ENCODE measurements around the gene FCHSD1. TPM values are rescaled to one million over a fixed set of nuclear protein-coding genes. Genes with fewer than 3 reads are reported as not detected.

Gene FCHSD1
- total RNA-seq (115 TPM), polyA plus RNA-seq (10 to 100 TPM in 1 of 4 donors, 1 to 10 TPM in 3; 7.7 to 16.0 (median 8.2) TPM)

DNA sequence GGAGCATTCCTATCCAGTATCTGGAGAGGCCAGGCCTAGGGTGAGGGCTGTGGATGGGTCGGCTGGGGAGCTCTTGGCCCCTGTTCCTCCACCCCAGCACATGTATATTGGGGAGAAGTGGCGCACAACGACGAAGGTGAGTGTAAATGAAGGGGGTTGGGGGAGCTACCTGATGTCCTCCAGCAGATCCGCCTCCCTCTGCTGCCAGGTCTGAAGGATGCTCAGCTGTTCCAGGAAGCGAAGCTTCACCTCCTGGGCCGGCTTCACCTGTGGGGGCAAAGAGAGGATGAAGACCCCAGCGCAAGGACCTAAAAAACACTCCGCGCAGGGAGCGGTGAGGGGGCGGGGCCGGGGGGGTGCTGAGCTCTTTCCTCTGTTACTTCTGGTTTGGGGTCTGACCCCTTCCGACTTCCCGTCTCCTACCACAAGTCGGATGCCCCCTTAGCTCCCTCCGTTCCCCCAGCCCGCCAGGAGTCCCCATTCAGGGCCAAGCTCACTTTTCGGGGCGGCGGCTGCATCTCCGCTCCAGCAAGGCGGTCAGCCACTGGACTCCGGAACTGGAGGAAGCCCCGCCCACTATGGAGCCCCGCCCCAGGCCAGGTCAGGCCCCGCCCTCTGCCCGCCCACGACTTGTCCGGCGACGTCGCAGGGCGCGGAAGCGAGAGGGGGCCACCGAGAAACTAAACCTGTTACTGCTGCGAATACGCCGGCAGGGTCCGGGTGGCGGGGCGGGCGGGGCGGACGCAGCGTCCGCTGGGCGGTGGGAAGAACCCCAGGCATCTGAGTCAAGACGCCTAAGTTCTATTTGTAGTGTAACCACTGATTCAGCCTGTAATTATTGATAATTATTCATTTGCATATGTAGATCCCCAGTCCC, at the start of gene FCHSD1:
FCHSD1 (minus strand) TSS at position 568 of the 877 bp plus-strand sequence; CDS start at position 518, 50 bp downstream.
- Mint-ChIP-seq H3K27ac (peak within 1 kb of the TSS; percentile 81 to 94 (median 82)), H3K9me3 (no peaks in the 10 kb centered on the region), H3K36me3 (peaks cover 12% of the 10 kb centered on the region), H3K4me1 (peaks cover 19 to 62% (median 36%) of the 10 kb centered on the region in 4 donors), H3K27me3 (no peaks in the 10 kb centered on the region), H3K4me3 (peak within 1 kb of the TSS; percentile 83 to 97 (median 94))
- ATAC-seq (ENCODE audit: low read depth in 2 of 2) (peak; percentile 91), DNase-seq (peak; percentile 80 to 85 (median 81))
- Histone ChIP-seq H3K4me1 (ENCODE audit: control insufficient read depth, insufficient read depth, low read length, poor library complexity, severe bottlenecking) (peaks cover 31% of the 10 kb centered on the region), H3K36me3 (ENCODE audit: control insufficient read depth, insufficient read depth, low read length) (peaks cover 22% of the 10 kb centered on the region), H3K4me3 (ENCODE audit: low read depth, low read length) (peak within 1 kb of the TSS; percentile 81), H3K27ac (ENCODE audit: insufficient read depth, low read length, poor library complexity, severe bottlenecking) (peak within 1 kb of the TSS; percentile 79), H3K27me3 (ENCODE audit: control insufficient read depth, insufficient read depth, low read length) (no peaks in the 10 kb centered on the region), H3K9me3 (ENCODE audit: control insufficient read depth in 2 of 2, low read length in 2 of 2) (no peaks in the 10 kb centered on the region)

DNA sequence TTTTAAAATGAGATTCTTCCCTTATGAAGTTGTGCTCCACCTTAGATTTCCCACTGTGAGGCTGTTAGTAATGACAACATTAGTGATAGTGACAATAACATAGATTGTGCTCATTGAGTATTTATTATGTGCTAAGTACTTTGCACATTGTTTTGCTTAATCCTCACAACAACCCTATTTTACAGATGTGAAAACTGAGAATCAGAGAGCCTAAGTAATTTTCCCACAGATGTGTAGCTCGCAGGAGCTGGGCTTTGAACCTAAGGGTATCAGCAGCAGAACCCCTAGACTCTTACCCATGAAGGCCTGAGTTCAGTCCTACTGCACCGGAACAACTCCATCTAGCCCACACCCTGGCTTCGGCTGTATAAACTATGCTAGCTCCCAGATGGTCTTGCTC, 46.4 kb upstream of the FCHSD1 start:
- Histone ChIP-seq H3K27ac (ENCODE audit: insufficient read depth, low read length, poor library complexity, severe bottlenecking) (no peak overlapping the region), H3K27me3 (ENCODE audit: control insufficient read depth, insufficient read depth, low read length) (peaks cover 10% of the 10 kb centered on the region), H3K9me3 (ENCODE audit: control insufficient read depth in 2 of 2, low read length in 2 of 2) (no peaks in the 10 kb centered on the region), H3K36me3 (ENCODE audit: control insufficient read depth, insufficient read depth, low read length) (no peaks in the 10 kb centered on the region), H3K4me3 (ENCODE audit: low read depth, low read length) (no peak overlapping the region), H3K4me1 (ENCODE audit: control insufficient read depth, insufficient read depth, low read length, poor library complexity, severe bottlenecking) (peaks cover 24% of the 10 kb centered on the region)
- Mint-ChIP-seq H3K27me3 (peaks cover 16% of the 10 kb centered on the region), H3K4me3 (no peak overlapping the region), H3K36me3 (no peaks in the 10 kb centered on the region), H3K4me1 (peaks cover 0 to 33% (median 28%) of the 10 kb centered on the region in 4 donors), H3K9me3 (no peaks in the 10 kb centered on the region), H3K27ac (no peak overlapping the region)
- ATAC-seq (ENCODE audit: low read depth in 2 of 2): no peak
- DNase-seq: no peak

DNA sequence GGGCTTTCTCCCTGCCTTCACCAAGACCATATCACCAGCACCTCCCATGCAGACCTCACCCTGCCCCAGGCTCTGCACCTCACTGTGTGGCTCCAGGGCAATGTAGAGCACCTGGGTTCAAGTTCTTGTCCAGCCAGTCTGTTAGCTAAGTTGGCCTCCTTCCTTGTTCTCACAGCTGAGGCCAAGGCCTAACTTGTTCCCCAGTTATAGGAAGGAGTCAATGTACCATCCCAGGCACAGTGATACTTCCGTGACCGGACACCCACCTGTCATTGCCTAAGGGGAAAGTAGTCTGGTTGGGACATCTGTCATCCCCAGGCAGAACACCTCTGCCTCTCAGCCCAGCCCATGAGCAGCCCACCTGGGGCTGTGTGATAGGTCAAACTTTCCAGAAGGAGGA, 45.2 kb upstream of the FCHSD1 start:
- Histone ChIP-seq H3K27ac (ENCODE audit: insufficient read depth, low read length, poor library complexity, severe bottlenecking) (no peak overlapping the region), H3K4me1 (ENCODE audit: control insufficient read depth, insufficient read depth, low read length, poor library complexity, severe bottlenecking) (peaks cover 21% of the 10 kb centered on the region), H3K9me3 (ENCODE audit: control insufficient read depth in 2 of 2, low read length in 2 of 2) (no peaks in the 10 kb centered on the region), H3K4me3 (ENCODE audit: low read depth, low read length) (no peak overlapping the region), H3K27me3 (ENCODE audit: control insufficient read depth, insufficient read depth, low read length) (peaks cover 10% of the 10 kb centered on the region), H3K36me3 (ENCODE audit: control insufficient read depth, insufficient read depth, low read length) (no peaks in the 10 kb centered on the region)
- H3K27ac Mint-ChIP-seq: peak overlapping the region in 1 of 3 donors; percentile 7
- DNase-seq (no peak), ATAC-seq (ENCODE audit: low read depth in 2 of 2) (no peak)
- H3K9me3 Mint-ChIP-seq: no peaks in the 10 kb centered on the region
- peak overlapping the region in 1 of 4 donors; percentile 49 for H3K4me3 Mint-ChIP-seq
- peaks cover 0 to 32% (median 28%) of the 10 kb centered on the region in 4 donors for H3K4me1 Mint-ChIP-seq
- peaks cover 11% of the 10 kb centered on the region for H3K27me3 Mint-ChIP-seq
- no peaks in the 10 kb centered on the region for H3K36me3 Mint-ChIP-seq

DNA sequence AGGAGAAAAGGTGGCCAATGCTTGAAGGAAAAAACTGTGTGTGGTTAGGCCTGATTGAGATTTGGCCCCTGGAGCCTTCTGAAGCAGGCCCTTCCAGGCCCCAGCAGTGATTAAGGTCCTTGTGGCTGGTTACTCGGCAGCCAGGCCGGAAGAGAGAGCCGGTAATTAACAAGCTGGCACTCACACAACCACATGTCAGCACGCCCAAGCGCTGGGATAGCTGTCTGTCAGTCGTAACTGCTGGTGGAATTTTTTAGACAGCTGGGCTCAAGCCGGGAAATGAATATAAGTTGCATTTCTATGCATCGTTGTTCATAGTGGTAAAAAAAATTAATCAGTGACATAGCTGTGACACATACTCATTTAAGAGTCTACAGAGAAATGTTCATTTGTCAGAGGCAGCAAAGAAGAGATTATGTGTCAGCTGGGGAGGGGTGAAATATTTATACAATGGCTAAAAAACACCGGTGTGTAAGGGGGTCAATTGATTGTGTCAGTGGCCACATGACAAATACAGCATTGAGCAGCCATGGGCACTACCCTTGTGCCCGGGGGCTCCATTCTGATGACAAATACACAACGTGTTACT, 44.5 kb upstream of the FCHSD1 start:
- Histone ChIP-seq H3K4me3 (ENCODE audit: low read depth, low read length) (no peak overlapping the region), H3K27ac (ENCODE audit: insufficient read depth, low read length, poor library complexity, severe bottlenecking) (no peak overlapping the region), H3K9me3 (ENCODE audit: control insufficient read depth in 2 of 2, low read length in 2 of 2) (no peaks in the 10 kb centered on the region), H3K4me1 (ENCODE audit: control insufficient read depth, insufficient read depth, low read length, poor library complexity, severe bottlenecking) (peaks cover 19% of the 10 kb centered on the region), H3K36me3 (ENCODE audit: control insufficient read depth, insufficient read depth, low read length) (no peaks in the 10 kb centered on the region), H3K27me3 (ENCODE audit: control insufficient read depth, insufficient read depth, low read length) (peaks cover 5% of the 10 kb centered on the region)
- no peaks in the 10 kb centered on the region for H3K36me3 Mint-ChIP-seq
- H3K4me3 Mint-ChIP-seq: no peak overlapping the region
- no peak overlapping the region for H3K27ac Mint-ChIP-seq
- peaks cover 0 to 28% (median 23%) of the 10 kb centered on the region in 4 donors for H3K4me1 Mint-ChIP-seq
- H3K27me3 Mint-ChIP-seq: peaks cover 5% of the 10 kb centered on the region
- no peaks in the 10 kb centered on the region for H3K9me3 Mint-ChIP-seq
- ATAC-seq (ENCODE audit: low read depth in 2 of 2) (no peak), DNase-seq (no peak)

DNA sequence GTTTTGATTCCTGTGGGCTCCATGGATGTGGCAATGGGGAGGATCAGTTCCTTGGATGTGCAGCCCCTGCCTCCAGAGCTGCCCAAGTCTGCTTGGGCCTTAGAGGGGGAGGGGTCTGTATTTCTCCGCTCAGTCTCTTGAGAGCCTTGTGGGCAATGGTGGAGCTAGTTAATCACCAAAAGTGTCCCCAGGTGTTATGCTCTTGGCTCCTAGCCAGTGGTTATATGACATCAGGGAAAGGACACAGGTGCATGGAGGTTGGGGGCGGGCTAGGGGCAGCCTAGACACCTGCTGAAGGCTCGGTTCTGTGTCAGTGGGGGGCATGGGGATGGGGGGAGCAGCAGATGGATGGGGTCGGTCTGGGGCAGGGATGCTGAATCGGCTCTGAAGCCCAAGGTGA, 43.3 kb upstream of the FCHSD1 start:
- Mint-ChIP-seq H3K4me3 (peak overlapping the region in 1 of 4 donors; percentile 79), H3K27ac (peak overlapping the region in 2 of 3 donors; percentile 20 to 83), H3K9me3 (no peaks in the 10 kb centered on the region), H3K36me3 (no peaks in the 10 kb centered on the region), H3K4me1 (peaks cover 4 to 28% (median 23%) of the 10 kb centered on the region in 4 donors), H3K27me3 (no peaks in the 10 kb centered on the region)
- no peaks in the 10 kb centered on the region for H3K36me3 ChIP-seq (ENCODE audit: control insufficient read depth, insufficient read depth, low read length)
- H3K4me1 ChIP-seq (ENCODE audit: control insufficient read depth, insufficient read depth, low read length, poor library complexity, severe bottlenecking): peaks cover 19% of the 10 kb centered on the region
- no peak overlapping the region for H3K27ac ChIP-seq (ENCODE audit: insufficient read depth, low read length, poor library complexity, severe bottlenecking)
- peaks cover 2% of the 10 kb centered on the region for H3K27me3 ChIP-seq (ENCODE audit: control insufficient read depth, insufficient read depth, low read length)
- ATAC-seq (ENCODE audit: low read depth in 2 of 2) (no peak), DNase-seq (no peak)
- H3K4me3 ChIP-seq (ENCODE audit: low read depth, low read length): no peak overlapping the region
- H3K9me3 ChIP-seq (ENCODE audit: control insufficient read depth in 2 of 2, low read length in 2 of 2): no peaks in the 10 kb centered on the region

GRCh38 chr5:141692919-141693725, 41.9 kb upstream of the FCHSD1 start:
- no peaks in the 10 kb centered on the region for H3K36me3 ChIP-seq (ENCODE audit: control insufficient read depth, insufficient read depth, low read length)
- Mint-ChIP-seq H3K4me3 (peak overlapping the region; percentile 79 to 94 (median 84)), H3K36me3 (no peaks in the 10 kb centered on the region), H3K4me1 (peaks cover 4 to 28% (median 23%) of the 10 kb centered on the region in 4 donors), H3K27ac (peak overlapping the region; percentile 83 to 89 (median 87)), H3K9me3 (no peaks in the 10 kb centered on the region), H3K27me3 (no peaks in the 10 kb centered on the region)
- H3K27ac ChIP-seq (ENCODE audit: insufficient read depth, low read length, poor library complexity, severe bottlenecking): peak overlapping the region; percentile 70
- H3K4me3 ChIP-seq (ENCODE audit: low read depth, low read length): peak overlapping the region; percentile 69
- DNase-seq (peak; percentile 61 to 86 (median 70)), ATAC-seq (ENCODE audit: low read depth in 2 of 2) (peak; percentile 90)
- no peaks in the 10 kb centered on the region for H3K9me3 ChIP-seq (ENCODE audit: control insufficient read depth in 2 of 2, low read length in 2 of 2)
- H3K4me1 ChIP-seq (ENCODE audit: control insufficient read depth, insufficient read depth, low read length, poor library complexity, severe bottlenecking): peaks cover 19% of the 10 kb centered on the region
- H3K27me3 ChIP-seq (ENCODE audit: control insufficient read depth, insufficient read depth, low read length): peaks cover 2% of the 10 kb centered on the region

GRCh38 chr5:141692533-141692888, 41.3 kb upstream of the FCHSD1 start:
- DNase-seq (peak in 1 of 3 donors; percentile 25), ATAC-seq (ENCODE audit: low read depth in 2 of 2) (no peak)
- Mint-ChIP-seq H3K9me3 (no peaks in the 10 kb centered on the region), H3K36me3 (no peaks in the 10 kb centered on the region), H3K4me1 (peaks cover 4 to 28% (median 23%) of the 10 kb centered on the region in 4 donors), H3K27ac (peak overlapping the region; percentile 35 to 91 (median 89)), H3K4me3 (peak overlapping the region; percentile 79 to 94 (median 84)), H3K27me3 (no peaks in the 10 kb centered on the region)
- H3K36me3 ChIP-seq (ENCODE audit: control insufficient read depth, insufficient read depth, low read length): no peaks in the 10 kb centered on the region
- H3K27ac ChIP-seq (ENCODE audit: insufficient read depth, low read length, poor library complexity, severe bottlenecking): no peak overlapping the region
- peak overlapping the region; percentile 69 for H3K4me3 ChIP-seq (ENCODE audit: low read depth, low read length)
- H3K4me1 ChIP-seq (ENCODE audit: control insufficient read depth, insufficient read depth, low read length, poor library complexity, severe bottlenecking): peaks cover 19% of the 10 kb centered on the region
- peaks cover 2% of the 10 kb centered on the region for H3K27me3 ChIP-seq (ENCODE audit: control insufficient read depth, insufficient read depth, low read length)
- H3K9me3 ChIP-seq (ENCODE audit: control insufficient read depth in 2 of 2, low read length in 2 of 2): no peaks in the 10 kb centered on the region

All from CD4-positive, CD25-positive, alpha-beta regulatory T cell (primary cell).